Brain microvascular endothelial cell (primary cell): ENCODE data around the gene RAPGEF2.

Source experiments
- DNase-seq: peaks from one replicate; pipeline ENCODE4 v3.0.0-alpha.2; 2020
- H3K27ac ChIP-seq: fragments of 250-450 bp; sonication (Bioruptor Pico); 2 replicates; pipeline ENCODE4 v1.5.1; 2020; ENCODE audit warnings: mild to moderate bottlenecking, moderate library complexity
- H3K27me3 ChIP-seq: fragments of 250-450 bp; sonication (Bioruptor Pico); replicated peaks from 2 replicates; pipeline ENCODE4 v1.5.1; 2020; ENCODE audit warnings: mild to moderate bottlenecking
- H3K36me3 ChIP-seq: fragments of 250-450 bp; sonication (Bioruptor Pico); replicated peaks from 2 replicates; pipeline ENCODE4 v1.5.1; 2020; ENCODE audit warnings: mild to moderate bottlenecking
- H3K4me3 ChIP-seq: 2 replicates; pipeline ENCODE4 v1.5.1; 2011; ENCODE audit warnings: low read depth, mild to moderate bottlenecking, control low read depth, low read length, moderate library complexity
- in situ Hi-C: cut with HindIII; loops from 2 replicates; pipeline ENCODE4 v1.10.0; 2017; ENCODE audit warnings: low sequenced_read_pairs, low pct_ligation_motif_present
- TF ChIP-seq, protein P1 (sequence below): IDR thresholded peaks from 2 replicates; pipeline ENCODE4 v1.5.1; 2011; ENCODE audit warnings: low read depth, mild to moderate bottlenecking, moderate library complexity, low read length, control low read depth, inconsistent platforms; ENCODE audit errors: missing control alignments

The RAPGEF2 gene

GRCh38 chr4:159237975-159238374, 135.1 kb downstream of the RAPGEF2 start:
- no peak for DNase-seq
- H3K27me3 ChIP-seq = no peaks in the 10 kb centered on the region
- no peak overlapping the region for H3K27ac ChIP-seq
- TF ChIP-seq, protein P1, sequence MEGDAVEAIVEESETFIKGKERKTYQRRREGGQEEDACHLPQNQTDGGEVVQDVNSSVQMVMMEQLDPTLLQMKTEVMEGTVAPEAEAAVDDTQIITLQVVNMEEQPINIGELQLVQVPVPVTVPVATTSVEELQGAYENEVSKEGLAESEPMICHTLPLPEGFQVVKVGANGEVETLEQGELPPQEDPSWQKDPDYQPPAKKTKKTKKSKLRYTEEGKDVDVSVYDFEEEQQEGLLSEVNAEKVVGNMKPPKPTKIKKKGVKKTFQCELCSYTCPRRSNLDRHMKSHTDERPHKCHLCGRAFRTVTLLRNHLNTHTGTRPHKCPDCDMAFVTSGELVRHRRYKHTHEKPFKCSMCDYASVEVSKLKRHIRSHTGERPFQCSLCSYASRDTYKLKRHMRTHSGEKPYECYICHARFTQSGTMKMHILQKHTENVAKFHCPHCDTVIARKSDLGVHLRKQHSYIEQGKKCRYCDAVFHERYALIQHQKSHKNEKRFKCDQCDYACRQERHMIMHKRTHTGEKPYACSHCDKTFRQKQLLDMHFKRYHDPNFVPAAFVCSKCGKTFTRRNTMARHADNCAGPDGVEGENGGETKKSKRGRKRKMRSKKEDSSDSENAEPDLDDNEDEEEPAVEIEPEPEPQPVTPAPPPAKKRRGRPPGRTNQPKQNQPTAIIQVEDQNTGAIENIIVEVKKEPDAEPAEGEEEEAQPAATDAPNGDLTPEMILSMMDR = no peak
- in situ Hi-C loops = no loop called here
- H3K36me3 ChIP-seq = no peaks in the 10 kb centered on the region
- H3K4me3 ChIP-seq = no peak overlapping the region

DNA sequence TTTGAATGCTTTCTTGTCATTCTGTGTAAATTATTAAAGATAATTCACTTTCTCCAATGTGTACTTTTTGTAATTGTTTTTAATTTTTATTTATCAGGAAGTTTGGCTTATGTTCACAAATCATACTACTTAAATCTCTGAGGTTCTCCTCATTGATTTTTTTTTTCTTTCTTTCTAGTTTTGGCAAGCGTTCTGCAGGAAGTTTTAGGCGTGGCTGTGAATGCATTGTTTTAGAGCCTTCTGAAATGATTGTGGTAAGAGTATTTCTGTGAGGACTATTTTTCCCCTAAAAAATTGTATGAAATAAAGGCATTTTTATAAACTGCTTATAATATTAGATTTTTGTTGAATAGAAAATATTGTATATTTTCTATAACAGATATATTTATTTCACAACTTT, 135.8 kb downstream of the RAPGEF2 start:
- Histone ChIP-seq H3K4me3 (no peak overlapping the region), H3K27ac (no peak overlapping the region), H3K36me3 (no peaks in the 10 kb centered on the region), H3K27me3 (no peaks in the 10 kb centered on the region)
- in situ Hi-C loops = no loop called here
- no peak for DNase-seq
- TF ChIP-seq, protein P1 = no peak

DNA sequence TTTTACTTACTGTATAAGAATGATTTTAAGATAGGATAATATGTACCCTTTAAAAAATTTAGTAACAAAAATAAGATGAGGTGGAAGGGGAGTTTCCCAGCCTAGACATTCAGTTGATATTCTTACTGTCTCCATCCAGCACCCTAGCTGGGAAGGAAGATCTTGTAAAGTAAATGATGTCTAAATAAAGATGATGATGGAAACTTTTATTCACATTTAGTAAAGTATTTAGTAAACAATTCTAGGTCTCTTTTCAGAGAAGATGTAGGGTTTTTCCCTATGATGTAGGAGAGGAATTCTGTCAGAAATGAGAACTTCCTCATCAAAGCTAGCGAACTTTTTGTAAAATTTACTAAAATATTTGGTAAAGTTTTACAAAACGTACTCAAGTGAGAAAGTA, 136.8 kb downstream of the RAPGEF2 start:
- TF ChIP-seq, protein P1 = no peak

GRCh38 chr4:159240046-159240445, 137.2 kb downstream of the RAPGEF2 start:
- in situ Hi-C loops = no loop called here
- no peaks in the 10 kb centered on the region for H3K36me3 ChIP-seq
- no peak overlapping the region for H3K27ac ChIP-seq
- TF ChIP-seq, protein P1 = no peak
- H3K4me3 ChIP-seq = no peak overlapping the region
- H3K27me3 ChIP-seq = no peaks in the 10 kb centered on the region
- no peak for DNase-seq

More for the DNA sequence above, 136.8 kb downstream of the RAPGEF2 start:
- in situ Hi-C loops = no loop called here
- H3K27ac ChIP-seq = no peak overlapping the region
- no peaks in the 10 kb centered on the region for H3K36me3 ChIP-seq
- H3K27me3 ChIP-seq = no peaks in the 10 kb centered on the region
- H3K4me3 ChIP-seq = no peak overlapping the region
- DNase-seq = no peak

- H3K36me3 ChIP-seq = no peaks in the 10 kb centered on the region
- H3K27ac ChIP-seq = no peak overlapping the region
- no peaks in the 10 kb centered on the region for H3K27me3 ChIP-seq
- TF ChIP-seq, protein P1 = no peak
- in situ Hi-C loops = no loop called here
- H3K4me3 ChIP-seq = no peak overlapping the region
- no peak for DNase-seq
These were observed 137.8 kb downstream of the RAPGEF2 start for GRCh38 chr4:159240687-159241086.

GRCh38 chr4:159242427-159242826, 139.5 kb downstream of the RAPGEF2 start:
- H3K4me3 ChIP-seq = no peak overlapping the region
- in situ Hi-C loops = no loop called here
- DNase-seq = no peak
- H3K36me3 ChIP-seq = no peaks in the 10 kb centered on the region
- TF ChIP-seq, protein P1 = no peak
- no peak overlapping the region for H3K27ac ChIP-seq
- H3K27me3 ChIP-seq = no peaks in the 10 kb centered on the region
